ENCODE data around the gene FOLR3. TPM values are rescaled to one million over a fixed set of nuclear protein-coding genes. Genes with fewer than 3 reads are reported as not detected.

The FOLR3 gene
- total and polyA plus RNA-seq, 2 experiments from 2014 or later: 0.43 to 1.8 TPM

GRCh38 chr11:72125956-72126355 lies 9.6 kb upstream of the FOLR3 start:
- Histone ChIP-seq H3K4me1 (ENCODE audit: insufficient read depth) (no peaks in the 10 kb centered on the region), H3K27me3 (replicated peaks; ENCODE audit: insufficient read depth) (no peaks in the 10 kb centered on the region), H3K4me2 (ENCODE audit: unreplicated experiment) (no peak overlapping the region), H4K20me1 (ENCODE audit: insufficient read depth) (no peaks in the 10 kb centered on the region), H3K79me2 (ENCODE audit: insufficient read depth) (no peaks in the 10 kb centered on the region), H3K36me3 (ENCODE audit: low read depth) (no peaks in the 10 kb centered on the region), H2AFZ (no peak overlapping the region), H3K9ac (no peak overlapping the region), H3K9me2 (ENCODE audit: insufficient read depth) (no peaks in the 10 kb centered on the region), H3K27ac (no peak overlapping the region), H3K9me3 (ENCODE audit: low read depth) (no peaks in the 10 kb centered on the region), H3K4me3 (no peak overlapping the region), H3F3A (ENCODE audit: insufficient read depth) (no peaks in the 10 kb centered on the region)
- DNase-seq: no peak
- WGBS, 2 experiments (ENCODE audit: low coverage in 1 of 2, low lambda C conversion rate in 2 of 2, missing lambda C conversion rate in 2 of 2): 41 to 42% methylated on average over 1 of the region's 1 CpG
- no peak for TF ChIP-seq EZH2phosphoT487 (IDR thresholded peaks at IDR 0.05; ENCODE audit: insufficient read depth, low read depth)
- TF ChIP-seq EZH2 (IDR thresholded peaks at IDR 0.05; ENCODE audit: insufficient read depth, poor library complexity, severe bottlenecking): no peak
- in situ Hi-C loops (cut with MboI): no loop called here

- in situ Hi-C loops (cut with MboI): no loop called here
- Histone ChIP-seq H4K20me1 (ENCODE audit: insufficient read depth) (no peaks in the 10 kb centered on the region), H3K9me3 (ENCODE audit: low read depth) (no peaks in the 10 kb centered on the region), H2AFZ (no peak overlapping the region), H3K4me2 (ENCODE audit: unreplicated experiment) (no peak overlapping the region), H3K4me3 (no peak overlapping the region), H3K27ac (no peak overlapping the region), H3K27me3 (replicated peaks; ENCODE audit: insufficient read depth) (no peaks in the 10 kb centered on the region), H3K9me2 (ENCODE audit: insufficient read depth) (no peaks in the 10 kb centered on the region), H3K79me2 (ENCODE audit: insufficient read depth) (no peaks in the 10 kb centered on the region), H3K4me1 (ENCODE audit: insufficient read depth) (no peaks in the 10 kb centered on the region), H3K36me3 (ENCODE audit: low read depth) (no peaks in the 10 kb centered on the region), H3F3A (ENCODE audit: insufficient read depth) (no peaks in the 10 kb centered on the region), H3K9ac (no peak overlapping the region)
- TF ChIP-seq EZH2 (IDR thresholded peaks at IDR 0.05; ENCODE audit: insufficient read depth, poor library complexity, severe bottlenecking): no peak
- WGBS, 2 experiments (ENCODE audit: low coverage in 1 of 2, low lambda C conversion rate in 2 of 2, missing lambda C conversion rate in 2 of 2): 39 to 41% methylated on average over 2 of the region's 2 CpGs
- no peak for DNase-seq
Measured at GRCh38 chr11:72127923-72128322, 7.6 kb upstream of the FOLR3 start.

- Histone ChIP-seq H3K9me3 (ENCODE audit: low read depth) (no peaks in the 10 kb centered on the region), H3K9me2 (ENCODE audit: insufficient read depth) (no peaks in the 10 kb centered on the region), H3K4me2 (ENCODE audit: unreplicated experiment) (no peak overlapping the region), H3K4me3 (no peak overlapping the region), H3K79me2 (ENCODE audit: insufficient read depth) (no peaks in the 10 kb centered on the region), H3K36me3 (ENCODE audit: low read depth) (no peaks in the 10 kb centered on the region), H3K4me1 (ENCODE audit: insufficient read depth) (no peaks in the 10 kb centered on the region), H3F3A (ENCODE audit: insufficient read depth) (no peaks in the 10 kb centered on the region), H3K9ac (no peak overlapping the region), H3K27ac (no peak overlapping the region), H3K27me3 (replicated peaks; ENCODE audit: insufficient read depth) (no peaks in the 10 kb centered on the region), H4K20me1 (ENCODE audit: insufficient read depth) (no peaks in the 10 kb centered on the region), H2AFZ (no peak overlapping the region)
- in situ Hi-C loops (cut with MboI): no loop called here
- TF ChIP-seq EZH2phosphoT487 (IDR thresholded peaks at IDR 0.05; ENCODE audit: insufficient read depth, low read depth) (no peak), EZH2 (IDR thresholded peaks at IDR 0.05; ENCODE audit: insufficient read depth, poor library complexity, severe bottlenecking) (no peak)
- 70 to 72% methylated on average over 3 of the region's 3 CpGs for WGBS, 2 experiments (ENCODE audit: low coverage in 1 of 2, low lambda C conversion rate in 2 of 2, missing lambda C conversion rate in 2 of 2)
- DNase-seq: no peak
Measured at GRCh38 chr11:72129381-72129780, 6.1 kb upstream of the FOLR3 start.

GRCh38 chr11:72132646-72133045 lies 2.9 kb upstream of the FOLR3 start:
- 77 to 79% methylated on average over 2 of the region's 2 CpGs for WGBS, 2 experiments (ENCODE audit: low coverage in 1 of 2, low lambda C conversion rate in 2 of 2, missing lambda C conversion rate in 2 of 2)
- no peak for TF ChIP-seq EZH2 (IDR thresholded peaks at IDR 0.05; ENCODE audit: insufficient read depth, poor library complexity, severe bottlenecking)
- TF ChIP-seq EZH2phosphoT487 (IDR thresholded peaks at IDR 0.05; ENCODE audit: insufficient read depth, low read depth): no peak
- no peak overlapping the region for H3K4me2 ChIP-seq (ENCODE audit: unreplicated experiment)

More at GRCh38 chr11:72132646-72133045, 2.9 kb upstream of the FOLR3 start:
- Histone ChIP-seq H3K27me3 (replicated peaks; ENCODE audit: insufficient read depth) (no peaks in the 10 kb centered on the region), H2AFZ (no peak overlapping the region), H3K9me2 (ENCODE audit: insufficient read depth) (no peaks in the 10 kb centered on the region), H3K79me2 (ENCODE audit: insufficient read depth) (no peaks in the 10 kb centered on the region), H3K4me1 (ENCODE audit: insufficient read depth) (no peaks in the 10 kb centered on the region), H3K9me3 (ENCODE audit: low read depth) (no peaks in the 10 kb centered on the region), H3F3A (ENCODE audit: insufficient read depth) (no peaks in the 10 kb centered on the region), H3K4me3 (no peak overlapping the region), H3K36me3 (ENCODE audit: low read depth) (no peaks in the 10 kb centered on the region), H3K9ac (no peak overlapping the region), H4K20me1 (ENCODE audit: insufficient read depth) (no peaks in the 10 kb centered on the region), H3K27ac (no peak overlapping the region)
- no peak for DNase-seq
- in situ Hi-C loops (cut with MboI): no loop called here
